Measurements from ENCODE around the gene CNKSR3.

CNKSR3 gene

DNA sequence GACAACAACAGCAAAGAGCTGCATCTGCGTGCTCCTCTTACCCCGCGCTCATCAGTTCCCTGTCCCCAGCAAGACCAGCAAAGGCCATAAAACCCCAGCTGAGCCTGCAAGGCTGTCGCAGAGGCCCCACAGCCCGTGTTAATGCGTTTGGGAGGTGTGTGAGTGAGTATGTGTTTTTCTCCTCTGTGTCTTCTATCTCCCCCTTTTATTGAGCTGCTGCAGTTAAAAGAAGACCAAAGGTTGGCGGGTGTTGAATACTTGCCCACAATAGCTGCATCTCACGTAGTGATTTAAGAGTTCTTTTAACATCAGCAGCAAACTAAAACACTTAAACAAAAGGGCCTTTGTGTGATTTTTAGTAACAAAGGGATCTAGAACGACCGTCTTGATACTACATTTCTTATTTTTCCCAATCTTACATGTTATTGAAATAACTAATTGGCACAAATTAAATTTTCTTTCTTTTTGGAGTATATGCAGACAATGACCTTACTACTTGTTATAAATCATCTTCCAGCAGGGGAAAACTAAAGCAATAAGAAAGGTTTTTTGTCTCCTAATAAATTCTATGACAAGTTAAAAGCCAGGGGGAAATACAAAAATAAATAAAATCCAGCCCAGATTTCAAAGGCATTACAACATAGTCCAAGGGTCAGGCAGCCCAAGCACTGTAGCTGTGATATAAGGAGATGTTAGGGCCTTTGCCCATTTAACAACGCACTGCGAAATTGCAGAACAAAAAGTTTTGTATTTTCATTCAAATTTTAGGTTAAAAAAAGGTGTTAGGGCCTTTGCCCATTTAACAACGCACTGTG, 27.2 kb upstream of the CNKSR3 start:
- TF ChIP-seq, protein P1, sequence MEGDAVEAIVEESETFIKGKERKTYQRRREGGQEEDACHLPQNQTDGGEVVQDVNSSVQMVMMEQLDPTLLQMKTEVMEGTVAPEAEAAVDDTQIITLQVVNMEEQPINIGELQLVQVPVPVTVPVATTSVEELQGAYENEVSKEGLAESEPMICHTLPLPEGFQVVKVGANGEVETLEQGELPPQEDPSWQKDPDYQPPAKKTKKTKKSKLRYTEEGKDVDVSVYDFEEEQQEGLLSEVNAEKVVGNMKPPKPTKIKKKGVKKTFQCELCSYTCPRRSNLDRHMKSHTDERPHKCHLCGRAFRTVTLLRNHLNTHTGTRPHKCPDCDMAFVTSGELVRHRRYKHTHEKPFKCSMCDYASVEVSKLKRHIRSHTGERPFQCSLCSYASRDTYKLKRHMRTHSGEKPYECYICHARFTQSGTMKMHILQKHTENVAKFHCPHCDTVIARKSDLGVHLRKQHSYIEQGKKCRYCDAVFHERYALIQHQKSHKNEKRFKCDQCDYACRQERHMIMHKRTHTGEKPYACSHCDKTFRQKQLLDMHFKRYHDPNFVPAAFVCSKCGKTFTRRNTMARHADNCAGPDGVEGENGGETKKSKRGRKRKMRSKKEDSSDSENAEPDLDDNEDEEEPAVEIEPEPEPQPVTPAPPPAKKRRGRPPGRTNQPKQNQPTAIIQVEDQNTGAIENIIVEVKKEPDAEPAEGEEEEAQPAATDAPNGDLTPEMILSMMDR (IDR thresholded peaks at IDR 0.05; ENCODE audit: insufficient read depth, missing control alignments): no peak
- DNase-seq (ENCODE audit: insufficient read length, low spot score) (no peak), FAIRE-seq (no peak)

DNA sequence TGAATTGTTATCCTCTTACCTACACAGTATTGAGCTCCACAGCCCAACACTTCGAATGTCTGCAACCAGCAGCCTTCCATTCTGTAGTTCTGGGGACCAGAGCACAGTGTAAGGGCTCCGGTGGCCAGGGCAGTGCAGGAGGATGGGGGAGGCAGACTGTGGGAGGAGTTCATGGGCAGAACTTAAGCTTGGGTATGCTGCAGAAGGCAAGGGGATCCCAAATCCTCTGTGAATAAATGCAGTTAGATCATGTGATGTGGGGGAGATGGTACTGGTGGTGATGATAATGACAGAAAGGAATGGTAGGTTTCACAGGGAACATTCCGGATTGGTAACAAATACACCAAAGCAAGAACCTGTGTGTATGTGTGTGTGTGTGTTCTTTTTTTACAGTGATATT, 26.5 kb upstream of the CNKSR3 start:
- DNase-seq (ENCODE audit: insufficient read length, low spot score) (no peak), FAIRE-seq (no peak)
- TF ChIP-seq, protein P1 (IDR thresholded peaks at IDR 0.05; ENCODE audit: insufficient read depth, missing control alignments): no peak

DNA sequence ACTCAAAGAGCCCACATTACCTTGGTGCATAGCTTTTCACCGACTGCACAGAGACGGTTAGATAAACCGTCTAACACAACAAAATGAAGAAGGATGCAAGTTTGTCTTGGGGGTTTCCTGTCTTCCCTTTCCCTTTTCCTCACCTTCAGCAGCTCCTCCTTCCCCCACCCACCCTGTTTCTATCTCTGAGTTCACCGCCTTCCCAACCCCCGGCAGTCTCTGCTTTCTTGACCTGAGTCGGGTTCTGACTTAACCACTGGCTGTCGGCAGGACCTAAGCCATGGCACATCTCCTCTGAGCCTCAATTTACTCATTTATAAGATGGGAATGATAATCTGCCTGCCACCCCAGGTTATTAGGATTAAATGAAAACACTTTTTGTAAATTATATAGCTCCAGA, 25.8 kb upstream of the CNKSR3 start:
- FAIRE-seq: no peak
- no peak for DNase-seq (ENCODE audit: insufficient read length, low spot score)
- TF ChIP-seq, protein P1 (IDR thresholded peaks at IDR 0.05; ENCODE audit: insufficient read depth, missing control alignments): no peak

DNA sequence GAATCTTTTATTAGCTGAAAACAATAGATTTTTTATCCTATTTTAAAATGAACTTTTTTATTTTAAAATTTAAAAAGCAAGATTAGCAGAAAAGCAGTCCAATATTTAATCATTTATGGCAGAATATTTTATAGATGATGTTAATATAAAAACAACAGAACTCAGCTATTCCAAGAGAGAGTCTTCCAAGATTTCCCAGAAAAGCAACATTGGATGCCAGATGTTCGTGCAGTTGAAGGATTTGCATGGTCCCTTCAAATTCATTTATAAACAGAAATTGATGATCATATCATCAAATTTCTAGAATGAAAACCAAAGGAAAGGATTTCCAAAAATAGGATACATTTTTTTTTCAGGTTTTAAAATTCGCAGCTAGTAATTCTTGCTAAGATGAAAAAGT, 25.4 kb upstream of the CNKSR3 start:
- TF ChIP-seq, protein P1 (IDR thresholded peaks at IDR 0.05; ENCODE audit: insufficient read depth, missing control alignments): no peak
- no peak for FAIRE-seq
- no peak for DNase-seq (ENCODE audit: insufficient read length, low spot score)

DNA sequence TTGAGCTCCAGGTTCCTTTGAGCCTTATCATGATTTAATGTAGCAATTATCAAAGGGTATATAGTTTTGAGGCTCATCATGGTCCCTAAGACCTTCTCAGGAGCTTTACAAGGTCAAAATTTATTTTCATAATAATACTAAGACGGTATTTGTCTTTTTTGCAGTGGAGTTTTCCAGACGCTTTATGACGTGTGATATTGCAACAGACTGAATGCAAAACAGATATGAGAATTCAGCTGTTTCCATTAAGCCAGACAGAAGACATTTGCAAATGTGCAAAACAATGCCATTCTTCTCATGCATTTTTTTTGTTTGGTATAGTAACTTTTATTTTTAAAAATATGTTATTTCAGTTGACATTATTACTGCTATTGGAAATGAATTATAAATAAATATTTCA, 24.7 kb upstream of the CNKSR3 start:
- TF ChIP-seq, protein P1 (IDR thresholded peaks at IDR 0.05; ENCODE audit: insufficient read depth, missing control alignments): no peak
- FAIRE-seq (no peak), DNase-seq (ENCODE audit: insufficient read length, low spot score) (no peak)

DNA sequence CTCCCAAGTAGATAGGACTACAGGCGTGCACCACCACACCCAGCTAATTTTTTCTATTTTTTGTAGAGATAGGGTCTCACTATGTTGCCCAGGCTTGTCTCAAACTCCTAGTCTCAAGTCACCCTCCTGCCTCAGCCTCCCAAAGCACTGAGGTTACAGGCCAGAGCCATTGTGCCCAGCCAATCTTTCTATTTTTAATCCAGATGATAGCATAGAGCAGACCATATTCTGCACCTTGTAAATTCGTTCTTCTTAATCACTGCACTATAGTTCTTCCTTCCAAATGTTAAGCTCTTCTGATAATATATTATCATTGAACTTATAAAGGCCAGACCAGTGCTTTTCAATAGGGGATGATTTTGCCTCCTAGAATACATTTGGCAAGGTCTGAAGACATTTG, 24.0 kb upstream of the CNKSR3 start:
- DNase-seq (ENCODE audit: insufficient read length, low spot score): no peak
- no peak for FAIRE-seq
- TF ChIP-seq, protein P1 (IDR thresholded peaks at IDR 0.05; ENCODE audit: insufficient read depth, missing control alignments): no peak

DNA sequence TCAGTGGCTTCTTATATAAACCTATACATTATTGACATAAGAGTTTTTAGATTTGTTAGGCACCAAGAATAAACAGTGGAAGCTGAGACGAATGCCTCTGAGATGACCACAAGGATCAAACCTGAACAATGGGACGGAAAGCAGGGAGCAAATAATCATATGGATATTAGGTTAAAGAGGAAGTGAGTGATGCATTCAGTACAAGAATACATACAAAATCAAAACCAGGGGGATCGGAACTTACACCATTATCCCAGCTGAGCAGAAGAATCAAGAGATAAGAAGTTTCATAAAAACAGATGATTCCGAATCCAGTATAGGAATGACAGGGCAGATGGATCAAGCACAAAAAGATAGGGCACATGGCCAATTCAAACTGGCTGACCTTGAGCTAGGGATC, 21.9 kb upstream of the CNKSR3 start:
- no peak for FAIRE-seq
- TF ChIP-seq, protein P1 (IDR thresholded peaks at IDR 0.05; ENCODE audit: insufficient read depth, missing control alignments): no peak
- no peak for DNase-seq (ENCODE audit: insufficient read length, low spot score)

Measured in D721Med (cell line).